GM19351 (cell line): ENCODE results near the gene HEATR9.

Experiments used
- ATAC-seq: cut with Tn5 transposase; IDR thresholded peaks from one replicate; pipeline ENCODE4 v1.9.1; 2021; ENCODE audit warnings: mild to moderate bottlenecking, moderate library complexity; ENCODE audit not compliant: unreplicated experiment

HEATR9 gene

DNA sequence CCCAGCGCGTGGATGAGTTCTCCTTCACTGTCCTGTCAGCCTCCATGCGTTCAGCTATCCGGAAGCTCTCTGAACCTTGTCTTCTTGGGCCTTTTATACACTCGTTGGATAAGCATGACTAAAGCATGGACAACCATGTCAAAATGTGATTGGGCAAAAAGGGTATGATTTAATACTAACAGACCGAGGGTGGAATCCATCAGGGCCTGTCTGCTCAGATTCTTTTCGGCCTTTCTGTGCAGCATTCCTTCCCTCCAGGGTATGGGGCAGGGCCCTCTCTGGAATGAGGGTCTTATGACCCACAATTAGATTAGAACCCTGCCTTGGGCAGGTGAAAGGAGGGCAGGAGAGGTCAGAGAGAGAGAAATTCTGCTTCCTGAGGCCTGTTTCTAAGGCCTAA lies 25.5 kb upstream of the HEATR9 start:
- no peak for ATAC-seq

- no peak for ATAC-seq
Observed at GRCh38 chr17:35893751-35894150, 25.1 kb upstream of the HEATR9 start.

GRCh38 chr17:35892091-35893035 lies 23.7 kb upstream of the HEATR9 start:
- no peak for ATAC-seq

- ATAC-seq = no peak
Observed at GRCh38 chr17:35891269-35891668, 22.6 kb upstream of the HEATR9 start.

GRCh38 chr17:35890774-35891155 lies 22.1 kb upstream of the HEATR9 start:
- ATAC-seq = no peak

GRCh38 chr17:35889818-35890773 lies 21.4 kb upstream of the HEATR9 start:
- ATAC-seq = no peak

DNA sequence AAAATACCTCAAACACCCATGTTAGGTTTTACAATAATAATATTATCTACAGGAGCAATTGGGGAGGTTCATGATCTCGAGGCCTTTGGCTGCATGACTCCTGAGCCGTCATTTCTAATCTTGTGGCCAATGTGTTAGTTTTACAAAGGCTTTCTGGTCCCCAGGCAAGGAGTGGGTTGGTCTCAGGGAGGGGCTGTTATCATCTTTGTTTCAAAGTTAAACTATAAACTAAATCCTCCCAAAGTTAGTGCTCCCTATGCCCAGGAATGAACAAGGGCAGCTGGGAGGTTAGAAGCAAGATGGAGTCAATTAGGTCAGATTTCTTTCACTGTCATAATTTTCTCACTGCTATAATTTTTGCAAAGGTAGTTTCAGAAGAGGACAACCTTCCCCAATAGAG lies 20.6 kb upstream of the HEATR9 start:
- ATAC-seq = no peak

- peak; percentile 95 for ATAC-seq
Observed at GRCh38 chr17:35879773-35880654, 11.3 kb upstream of the HEATR9 start, which contains the start of gene CCL5. Gene CCL5 (minus strand): TSS chr17:35880360.

- no peak for ATAC-seq
Observed at GRCh38 chr17:35878361-35878760, 9.7 kb upstream of the HEATR9 start.

GRCh38 chr17:35877345-35878029 lies 8.8 kb upstream of the HEATR9 start:
- no peak for ATAC-seq

- no peak for ATAC-seq
Observed at GRCh38 chr17:35876534-35876933, 7.8 kb upstream of the HEATR9 start.

DNA sequence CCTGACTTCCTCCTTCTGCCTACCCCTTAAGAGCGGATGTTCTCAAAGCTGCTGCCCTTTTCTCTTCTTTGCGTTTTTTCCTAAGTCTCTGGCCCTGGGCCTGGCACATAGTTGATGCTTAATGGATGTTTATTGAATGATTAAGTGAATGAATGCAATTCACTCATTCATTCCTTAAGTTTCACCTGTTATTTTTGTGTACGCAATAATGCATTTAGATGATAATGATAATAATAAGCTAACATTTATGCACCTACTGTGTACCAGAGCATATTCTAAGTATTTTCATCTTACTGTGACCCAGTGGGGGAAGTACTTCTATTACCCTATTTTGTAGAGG lies 7.1 kb upstream of the HEATR9 start:
- ATAC-seq = no peak

DNA sequence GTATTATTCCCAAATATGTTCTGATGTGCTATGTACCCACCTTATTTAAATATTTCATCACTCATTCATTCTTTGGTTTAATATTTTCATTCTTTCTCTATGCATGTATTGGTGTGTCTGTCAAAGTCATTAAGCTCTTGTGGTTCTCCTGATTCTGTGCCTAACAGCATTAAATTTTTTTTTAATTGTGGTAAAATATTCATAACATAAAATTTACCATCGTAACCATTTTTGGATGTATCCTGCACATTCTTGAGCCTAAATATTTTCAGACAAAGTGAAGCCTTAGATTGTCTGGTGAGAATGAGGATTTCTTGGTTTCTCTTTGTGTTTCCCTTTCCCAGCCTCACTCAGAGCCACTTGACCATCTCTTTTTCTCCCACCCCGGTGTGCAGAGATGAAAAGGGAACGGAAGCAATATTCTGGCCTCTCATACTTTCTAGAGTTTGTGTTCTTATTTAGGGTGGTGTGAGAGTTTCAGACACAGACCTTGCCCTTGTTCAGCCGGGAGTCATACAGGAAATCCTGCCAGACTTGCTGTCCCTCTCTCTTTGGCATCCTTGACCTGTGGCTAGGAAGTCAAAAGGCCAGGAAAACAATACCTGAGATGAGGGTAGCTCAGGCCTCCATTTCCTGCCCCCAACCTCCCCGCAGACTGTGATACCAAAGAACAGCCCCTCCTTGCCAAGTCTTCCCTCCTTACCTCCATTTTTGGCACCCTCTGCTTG lies 6.5 kb upstream of the HEATR9 start:
- no peak for ATAC-seq

- no peak for ATAC-seq
Observed at GRCh38 chr17:35872196-35872980, 3.7 kb upstream of the HEATR9 start.

DNA sequence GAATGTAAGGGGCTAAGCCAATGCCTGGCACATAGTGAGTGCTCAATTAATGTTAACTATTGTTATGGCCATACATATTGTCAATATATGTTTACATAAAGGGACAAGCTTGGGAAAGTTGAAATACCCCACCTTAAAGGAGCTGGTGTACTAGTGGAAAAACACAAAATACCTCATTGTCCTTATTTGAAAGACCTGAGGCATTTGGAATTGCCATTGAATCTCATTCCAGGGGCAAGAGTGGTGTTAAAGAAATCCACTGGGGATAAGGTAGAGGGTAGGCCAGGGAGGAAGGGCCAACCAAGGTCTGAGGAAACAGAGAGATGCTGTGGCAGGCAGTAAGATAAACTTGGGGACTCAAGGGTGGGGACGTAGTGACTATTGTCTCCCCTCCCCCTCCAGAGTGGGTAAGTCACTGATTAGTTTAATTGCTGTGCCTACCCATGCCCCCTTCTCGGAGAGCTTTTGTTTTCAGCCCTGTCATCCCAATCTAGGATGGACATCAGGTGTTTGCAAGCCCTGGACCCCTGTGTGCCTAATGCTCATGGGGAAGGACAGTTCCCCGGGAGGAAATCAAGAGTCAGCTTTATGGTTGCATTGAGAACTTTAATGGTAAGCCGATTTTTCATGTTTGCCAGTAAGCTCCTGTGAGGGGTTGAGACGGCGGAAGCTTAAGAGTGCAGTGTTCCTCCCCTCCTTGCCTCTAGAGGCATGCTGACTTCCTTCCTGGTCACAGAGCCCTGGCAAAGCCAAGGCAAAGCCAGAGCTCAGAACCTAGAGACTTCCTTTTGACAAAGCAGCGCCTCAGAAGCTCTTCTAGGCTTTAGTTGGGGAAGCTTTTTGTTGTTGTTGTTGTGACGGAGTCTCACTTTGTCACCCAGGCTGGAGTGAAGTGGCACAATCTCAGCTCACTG lies 2.5 kb upstream of the HEATR9 start:
- no peak for ATAC-seq

DNA sequence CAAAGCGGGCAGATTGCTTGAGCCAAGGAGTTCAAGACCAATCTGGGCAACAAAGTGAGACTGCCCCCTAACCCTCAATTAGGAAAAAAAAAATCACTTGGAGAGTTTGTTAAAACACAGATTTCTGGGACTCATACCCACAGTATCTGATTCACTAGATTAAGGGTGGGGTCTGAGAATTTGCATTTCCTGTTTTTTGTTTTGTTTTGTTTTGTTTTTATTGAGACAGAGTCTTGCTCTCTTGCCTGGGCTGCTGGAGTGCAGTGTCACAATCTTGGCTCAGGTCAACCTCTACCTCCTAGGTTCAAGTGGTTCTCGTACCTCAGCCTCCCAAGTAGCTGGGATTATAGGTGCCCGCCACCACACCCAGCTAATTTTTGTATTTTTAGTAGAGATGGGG lies 1.1 kb downstream of the HEATR9 start:
- no peak for ATAC-seq

DNA sequence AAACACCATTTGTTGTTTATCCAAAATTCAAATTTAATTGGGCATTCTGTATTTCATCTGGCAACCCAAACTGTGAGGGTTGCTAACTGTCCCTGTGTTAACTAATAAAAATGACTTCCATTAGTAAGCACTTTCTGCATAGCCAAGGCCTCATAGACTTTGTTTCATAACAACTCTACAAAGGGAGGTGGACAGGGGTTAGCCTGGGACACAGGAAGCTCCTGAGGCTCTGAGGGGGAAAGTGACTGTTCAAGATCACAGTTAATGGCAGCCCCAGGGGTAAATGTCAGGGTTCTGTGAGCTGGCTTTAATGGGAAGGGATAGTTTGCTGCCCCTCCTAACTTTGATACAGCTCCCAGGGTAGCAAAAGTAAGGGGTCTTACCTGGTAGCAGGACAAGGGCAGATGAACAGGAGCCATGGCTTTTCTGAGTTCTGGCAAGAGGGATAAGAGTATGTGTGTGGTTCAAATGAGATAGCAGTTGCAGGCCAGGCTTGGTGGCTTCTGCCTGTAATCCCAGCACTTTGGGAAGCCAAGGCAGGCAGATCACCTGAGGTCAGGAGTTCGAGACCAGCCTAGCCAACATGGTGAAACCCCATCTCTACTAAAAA lies 2.2 kb downstream of the HEATR9 start:
- ATAC-seq = no peak
